HG03064 (cell line): ENCODE data around the gene USP15.
A peak's percentile ranks its signal among the peaks of the same experiment; 100 is the strongest.
"Not testable (repeated sequence)": the region's sequence is repeated elsewhere in the genome, so short reads cannot be mapped to it uniquely, and the experiment has no call there.

Experiments used
- ATAC-seq: cut with Tn5 transposase; IDR thresholded peaks from one replicate; pipeline ENCODE4 v1.9.1; 2021; ENCODE audit warnings: low read depth; ENCODE audit not compliant: unreplicated experiment

Gene USP15

DNA sequence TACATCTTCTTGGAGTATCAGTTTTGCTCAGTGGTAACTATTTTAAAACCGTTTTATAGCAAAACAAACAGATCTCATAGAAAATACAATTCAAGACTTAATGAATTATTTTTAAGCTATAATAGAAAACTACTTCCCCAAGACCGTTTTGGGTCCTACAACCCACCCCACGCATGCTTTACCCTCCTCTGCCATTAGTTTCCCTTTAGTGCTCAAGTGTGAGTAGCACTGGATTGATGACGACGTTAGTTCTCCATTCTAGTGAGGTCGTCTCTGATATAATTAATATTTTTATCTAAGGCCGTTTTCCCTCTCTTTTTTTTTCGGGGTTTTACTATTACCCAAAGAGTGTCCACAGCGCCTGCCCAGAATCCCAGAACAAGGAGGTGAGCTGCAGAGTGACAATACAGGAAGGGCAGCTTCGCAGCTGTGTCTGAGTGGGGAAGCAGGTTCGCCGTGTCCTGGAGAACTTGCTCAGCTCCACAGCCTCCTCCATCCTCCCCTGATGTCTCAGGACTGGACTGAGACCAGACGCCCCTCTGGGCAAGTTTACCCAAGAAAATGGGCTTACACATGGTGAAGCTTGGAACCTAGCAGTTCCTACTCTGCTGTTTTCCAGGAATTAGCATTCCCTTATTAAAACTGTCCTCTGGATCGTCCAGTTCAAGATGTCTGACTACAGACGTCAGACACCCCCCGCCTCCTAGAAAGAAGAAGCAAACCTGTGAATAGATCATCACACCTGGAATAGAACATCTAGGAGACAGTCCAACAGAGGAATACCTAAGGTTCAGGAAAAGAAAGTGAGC lies 174.5 kb downstream of the USP15 start:
- ATAC-seq, result no peak

DNA sequence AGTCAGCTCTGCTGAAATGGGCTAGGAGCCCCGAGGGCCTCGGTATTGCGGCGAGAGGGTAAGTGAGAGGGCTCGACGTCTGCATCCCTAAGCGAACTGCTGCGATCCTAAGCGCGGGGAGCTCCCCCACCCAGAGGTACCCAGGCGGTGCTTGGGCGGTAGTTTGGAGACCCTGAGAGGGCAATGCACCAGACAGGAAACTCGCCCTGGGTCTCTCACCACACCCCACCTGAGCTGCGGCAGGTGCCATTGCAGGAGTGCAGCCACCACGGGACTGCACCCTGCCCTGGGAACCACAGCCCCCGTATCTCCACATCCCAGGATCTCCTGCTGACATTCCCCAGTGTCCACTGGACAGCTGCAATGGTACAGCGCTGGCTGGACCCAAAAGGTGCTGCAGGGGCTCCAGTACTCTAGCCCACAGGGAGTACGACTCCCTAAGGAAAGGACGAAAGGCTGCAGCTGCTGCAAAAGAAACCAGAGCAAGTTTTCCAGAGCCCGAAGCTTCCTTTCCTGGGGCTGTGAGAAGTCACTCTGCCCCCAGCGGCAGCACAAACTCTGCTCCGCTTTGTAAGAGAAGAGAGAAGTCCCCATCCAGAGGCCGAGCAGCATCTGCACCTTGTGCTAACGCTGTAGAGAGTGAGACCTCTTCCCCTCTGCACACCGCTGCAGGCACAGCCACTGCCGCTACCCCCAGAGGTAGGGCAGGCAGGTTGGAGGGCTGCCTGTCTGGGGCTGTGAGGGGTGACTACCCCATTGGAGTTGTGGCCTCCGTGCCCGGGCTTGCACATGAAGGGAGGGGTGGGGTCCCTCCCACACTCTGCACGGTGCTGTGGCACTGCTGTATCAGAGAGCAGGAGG lies 175.3 kb downstream of the USP15 start:
- peak; percentile 82 for ATAC-seq

DNA sequence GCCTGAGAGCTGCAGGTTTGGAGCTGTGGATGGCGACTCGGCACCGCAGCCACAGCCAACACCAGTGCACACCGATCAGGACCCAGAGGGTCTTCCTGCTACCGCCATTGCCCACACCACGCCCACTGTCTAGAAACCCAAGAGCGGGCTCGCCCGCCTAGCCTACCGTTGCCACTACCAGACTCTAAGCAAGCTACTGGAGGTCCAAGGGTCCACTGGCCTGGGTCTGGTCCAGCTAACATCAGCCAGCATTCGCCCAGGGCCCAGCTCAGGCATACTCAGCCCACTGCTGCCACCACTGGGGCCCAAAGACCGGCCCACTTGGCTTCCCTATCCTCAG lies 175.9 kb downstream of the USP15 start:
- ATAC-seq, result no peak

DNA sequence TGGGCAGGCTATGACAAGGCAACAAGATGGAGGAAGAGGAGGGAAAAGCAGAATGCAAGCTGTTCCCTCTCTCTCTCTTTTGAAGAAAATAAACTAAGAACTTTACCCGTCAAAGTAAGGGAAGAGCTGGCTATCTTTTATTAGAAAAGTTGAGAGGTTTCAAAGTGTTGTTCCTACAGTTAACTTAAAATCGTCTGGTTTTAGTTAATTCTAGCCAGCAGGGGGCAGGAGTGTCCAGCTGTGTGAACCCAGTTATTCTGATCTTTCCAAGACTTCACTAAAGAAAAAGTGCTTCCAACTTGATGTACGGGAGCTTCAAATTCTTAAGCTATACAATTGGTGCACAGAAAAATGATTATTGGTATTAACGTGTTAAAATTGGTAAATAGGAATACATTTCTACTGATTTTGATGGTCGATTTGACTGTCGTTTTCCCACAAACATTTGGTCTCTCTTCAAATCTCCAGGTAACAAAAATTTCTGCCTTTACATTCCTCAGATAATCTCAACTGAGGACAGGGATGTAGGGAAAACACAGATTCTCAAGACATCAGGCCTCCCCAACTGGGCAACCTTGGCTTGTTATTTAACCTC lies 178.0 kb downstream of the USP15 start:
- no peak for ATAC-seq

DNA sequence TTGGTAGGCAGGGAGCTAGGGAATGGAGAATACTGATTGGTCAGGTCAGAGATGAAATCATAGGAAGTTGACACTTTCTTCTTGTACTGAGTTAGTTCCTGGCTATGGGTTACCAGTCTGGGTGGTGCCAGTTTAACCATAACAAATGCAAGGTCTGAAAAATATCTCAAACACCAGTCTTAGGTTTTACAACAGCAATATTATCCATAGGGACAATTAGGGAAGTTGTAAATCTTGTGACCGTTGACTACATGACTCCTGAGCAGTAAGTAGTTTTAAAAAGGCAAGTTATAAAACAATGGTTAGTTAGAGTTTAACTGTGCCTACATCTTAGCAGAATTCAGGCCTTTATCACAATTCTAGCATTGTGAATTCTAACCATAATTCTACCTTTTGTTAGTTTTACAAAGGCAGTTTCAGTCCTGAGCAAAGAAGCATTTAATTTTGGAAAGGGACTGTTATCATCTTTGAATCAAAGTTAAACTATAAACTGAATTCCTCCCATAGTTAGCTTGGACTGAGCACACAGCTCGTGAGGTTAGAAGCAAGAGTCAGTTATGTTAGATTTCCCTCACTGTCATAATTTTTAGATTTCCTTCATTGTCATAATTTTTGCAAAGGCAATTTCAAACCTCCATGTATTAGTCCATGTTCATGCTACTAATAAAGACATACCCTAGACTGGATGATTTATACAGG lies 186.7 kb downstream of the USP15 start:
- no peak for ATAC-seq

DNA sequence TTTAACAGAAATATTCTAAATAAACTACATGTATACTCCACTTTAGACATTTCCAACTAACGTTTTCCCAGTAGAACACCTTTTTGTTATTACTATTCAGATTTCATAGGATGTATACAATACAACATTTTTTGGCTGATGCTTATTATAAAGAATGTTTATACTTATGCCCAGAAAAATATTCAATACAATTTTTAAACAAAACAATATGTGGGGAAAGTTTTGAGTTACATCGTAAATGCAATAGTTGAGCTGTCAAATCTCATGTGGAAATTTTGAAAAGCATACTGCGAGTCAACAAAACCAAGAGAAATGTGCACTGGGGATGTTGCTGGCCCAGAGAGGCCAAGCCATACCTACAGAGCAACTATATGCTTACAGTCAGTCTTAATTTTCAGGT lies 188.2 kb downstream of the USP15 start:
- no peak for ATAC-seq

DNA sequence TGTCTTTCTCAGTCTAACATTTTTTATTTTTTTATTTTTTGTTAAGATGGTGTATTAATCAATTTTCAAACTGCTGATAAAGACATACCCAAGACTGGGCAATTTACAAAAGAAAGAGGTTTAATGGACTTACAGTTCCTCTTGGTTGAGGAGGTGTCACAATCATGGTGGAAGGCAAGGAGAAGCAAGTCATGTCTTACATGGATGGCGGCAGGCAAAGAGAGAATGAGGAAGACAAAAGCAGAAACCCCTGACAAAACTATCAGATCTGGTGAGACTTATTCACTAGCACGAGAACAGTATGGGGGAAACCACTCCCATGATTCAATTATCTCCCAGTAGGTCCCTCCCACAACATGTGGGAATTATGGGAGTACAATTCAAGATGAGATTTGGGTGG lies 195.2 kb downstream of the USP15 start:
- ATAC-seq, result not testable (repeated sequence)

DNA sequence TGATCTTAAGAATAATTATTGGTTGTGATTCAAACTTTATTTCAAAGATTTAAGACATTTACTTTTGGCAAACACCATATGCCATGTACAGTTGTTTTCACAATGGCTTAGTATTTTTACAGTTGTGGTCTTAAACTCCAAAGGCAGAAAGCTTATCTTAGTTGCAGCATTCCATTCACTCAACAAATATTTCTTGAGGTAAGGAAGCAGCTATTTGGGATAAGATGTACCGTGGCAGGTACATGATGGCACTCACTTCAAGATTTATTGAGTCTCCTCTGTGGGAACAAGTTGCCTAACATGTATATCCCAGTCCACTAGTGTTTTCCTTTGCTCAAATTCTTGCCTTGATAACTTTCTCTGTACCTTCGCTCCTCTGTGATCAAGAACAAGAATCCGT lies 198.4 kb downstream of the USP15 start:
- no peak for ATAC-seq

DNA sequence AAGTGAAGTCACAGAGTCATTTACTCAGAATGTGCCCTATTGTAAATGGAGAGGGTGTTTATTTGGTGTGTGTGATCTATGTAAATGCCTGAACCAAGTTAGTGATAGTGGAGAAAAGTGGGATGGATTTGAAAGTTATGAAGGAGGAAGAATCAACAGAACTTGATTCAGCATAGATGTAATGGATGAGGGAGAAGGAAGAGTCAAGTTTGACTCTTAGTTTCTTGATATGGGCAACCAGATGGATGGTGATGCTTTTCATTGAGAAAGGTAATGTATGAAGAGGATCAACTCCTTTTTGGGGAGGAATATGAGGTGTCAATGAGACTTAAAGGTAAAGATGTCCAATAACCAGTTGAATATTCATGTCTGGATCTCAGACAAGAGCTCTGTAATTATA lies 199.8 kb downstream of the USP15 start:
- no peak for ATAC-seq

DNA sequence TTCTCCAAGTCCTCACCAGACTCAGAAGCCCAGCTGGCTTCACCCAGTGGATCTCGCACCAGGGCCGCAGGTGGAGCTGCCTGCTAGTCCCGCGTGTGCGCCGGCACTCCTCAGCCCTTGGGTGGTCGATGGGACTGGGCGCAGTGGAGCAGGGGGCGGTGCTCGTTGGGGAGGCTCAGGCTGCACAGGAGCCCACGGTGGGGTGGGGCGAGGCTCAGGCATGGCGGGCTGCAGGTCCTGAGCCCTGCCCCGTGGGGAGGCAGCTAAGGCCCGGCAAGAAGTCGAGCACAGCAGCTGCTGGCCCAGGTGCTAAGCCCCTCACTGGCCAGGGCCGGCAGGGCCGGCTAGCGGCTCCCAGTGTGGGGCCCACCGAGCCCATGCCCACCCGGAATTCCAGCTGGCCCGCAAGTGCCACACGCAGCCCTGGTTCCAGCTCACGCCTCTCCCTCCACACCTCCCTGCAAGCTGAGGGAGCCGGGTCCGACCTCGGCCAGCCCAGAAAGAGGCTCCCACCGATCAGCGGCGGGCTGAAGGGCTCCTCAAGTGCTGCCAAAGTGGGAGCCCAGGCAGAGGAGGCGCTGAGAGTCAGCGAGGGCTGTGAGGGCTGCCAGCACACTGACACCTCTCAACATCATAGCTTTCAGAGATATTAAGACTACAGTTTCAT lies 201.1 kb downstream of the USP15 start:
- ATAC-seq, result not testable (repeated sequence)

DNA sequence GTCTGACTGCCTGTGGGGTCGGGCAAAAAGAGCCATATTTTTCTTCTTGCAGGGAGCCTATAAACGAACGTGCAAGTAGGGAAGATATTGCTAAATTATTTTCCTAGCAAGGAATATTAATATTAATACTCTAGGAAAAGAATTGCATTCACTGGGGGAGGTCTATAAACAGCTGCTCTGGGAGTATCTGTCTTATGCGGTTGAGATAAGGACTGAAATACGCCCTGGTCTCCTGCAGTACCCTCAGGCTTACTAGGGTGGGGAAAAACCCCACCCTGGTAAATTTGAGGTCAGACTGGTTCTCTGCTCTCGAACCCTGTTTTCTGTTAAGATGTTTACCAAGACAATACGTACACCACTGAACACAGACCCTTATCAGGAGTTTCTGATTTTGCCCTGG lies 203.0 kb downstream of the USP15 start:
- ATAC-seq, result not testable (repeated sequence)
